HG03342 (cell line): Measurements from ENCODE around the gene TUBB6.

Source experiments
- ATAC-seq: cut with Tn5 transposase; IDR thresholded peaks from one replicate; pipeline ENCODE4 v1.9.1; 2021; ENCODE audit warnings: mild to moderate bottlenecking, moderate library complexity; ENCODE audit not compliant: unreplicated experiment

The TUBB6 gene

GRCh38 chr18:12307701-12308385 lies at the start of gene TUBB6:
TUBB6 (plus strand) TSS chr18:12308241; CDS start chr18:12308293, 52 bp downstream.
- ATAC-seq: peak; percentile 53

- ATAC-seq: no peak
Measured at GRCh38 chr18:12258719-12259705, 49.0 kb upstream of the TUBB6 start.

- no peak for ATAC-seq
Measured at GRCh38 chr18:12262748-12263147, 45.3 kb upstream of the TUBB6 start.

GRCh38 chr18:12264864-12265263 lies 43.2 kb upstream of the TUBB6 start:
- ATAC-seq: no peak

GRCh38 chr18:12271376-12272235 lies 36.4 kb upstream of the TUBB6 start:
- peak; percentile 90 for ATAC-seq

GRCh38 chr18:12274793-12275192 lies 33.2 kb upstream of the TUBB6 start:
- no peak for ATAC-seq

- ATAC-seq: no peak
Measured at GRCh38 chr18:12276736-12277554, 31.1 kb upstream of the TUBB6 start.

GRCh38 chr18:12278215-12278671 lies 29.8 kb upstream of the TUBB6 start:
- no peak for ATAC-seq

GRCh38 chr18:12278741-12279682 lies 29.0 kb upstream of the TUBB6 start:
- no peak for ATAC-seq

GRCh38 chr18:12279781-12280531 lies 28.1 kb upstream of the TUBB6 start:
- no peak for ATAC-seq

- ATAC-seq: no peak
Measured at GRCh38 chr18:12281861-12282260, 26.2 kb upstream of the TUBB6 start.

GRCh38 chr18:12282442-12283039 lies 25.5 kb upstream of the TUBB6 start:
- ATAC-seq: no peak

- no peak for ATAC-seq
Measured at GRCh38 chr18:12283256-12283655, 24.8 kb upstream of the TUBB6 start.

- ATAC-seq: no peak
Measured at GRCh38 chr18:12283666-12284065, 24.4 kb upstream of the TUBB6 start.

GRCh38 chr18:12287131-12287681 lies 20.8 kb upstream of the TUBB6 start:
- ATAC-seq: no peak

GRCh38 chr18:12287684-12288402 lies 20.2 kb upstream of the TUBB6 start:
- ATAC-seq: no peak

GRCh38 chr18:12288403-12288755 lies 19.7 kb upstream of the TUBB6 start:
- no peak for ATAC-seq
